Measurements from ENCODE around the gene NSFL1C.
"Not testable (repeated sequence)": the region's sequence is repeated elsewhere in the genome, so short reads cannot be mapped to it uniquely, and the experiment has no call there.

The NSFL1C gene

GRCh38 chr20:1422753-1423152, 43.9 kb downstream of the NSFL1C start:
- DNase-seq, result no peak

- DNase-seq, result no peak
These were observed 46.6 kb downstream of the NSFL1C start for GRCh38 chr20:1420066-1420465.

- no peak for DNase-seq
These were observed 48.3 kb downstream of the NSFL1C start for GRCh38 chr20:1418350-1418749.

- DNase-seq, result no peak
These were observed 48.9 kb downstream of the NSFL1C start for GRCh38 chr20:1417790-1418189.

- DNase-seq, result no peak
These were observed 49.4 kb downstream of the NSFL1C start for GRCh38 chr20:1417273-1417672.

GRCh38 chr20:1415667-1416468, 50.8 kb downstream of the NSFL1C start:
- peak; percentile 94 for DNase-seq

- no peak for DNase-seq
These were observed 51.7 kb downstream of the NSFL1C start for GRCh38 chr20:1414982-1415381.

- DNase-seq, result no peak
These were observed 60.8 kb downstream of the NSFL1C start for GRCh38 chr20:1405801-1406200.

GRCh38 chr20:1403624-1404023, 63.0 kb downstream of the NSFL1C start:
- DNase-seq, result no peak

GRCh38 chr20:1402149-1402548, 64.5 kb downstream of the NSFL1C start:
- DNase-seq, result no peak

GRCh38 chr20:1401451-1401907, 65.2 kb downstream of the NSFL1C start:
- no peak for DNase-seq

- peak; percentile 73 for DNase-seq
These were observed 66.8 kb downstream of the NSFL1C start for GRCh38 chr20:1399678-1400366.

- not testable (repeated sequence) for DNase-seq
These were observed 68.5 kb downstream of the NSFL1C start for GRCh38 chr20:1398185-1398584.

- DNase-seq, result no peak
These were observed 68.9 kb downstream of the NSFL1C start for GRCh38 chr20:1397710-1398109.

- no peak for DNase-seq
These were observed 69.9 kb downstream of the NSFL1C start for GRCh38 chr20:1396702-1397101.

- no peak for DNase-seq
These were observed 70.4 kb downstream of the NSFL1C start for GRCh38 chr20:1396264-1396663.

GRCh38 chr20:1394686-1395085, 72.0 kb downstream of the NSFL1C start:
- DNase-seq, result no peak

GRCh38 chr20:1393507-1393882, 73.2 kb downstream of the NSFL1C start:
- DNase-seq, result no peak

GRCh38 chr20:1392693-1393506, 73.7 kb downstream of the NSFL1C start, which contains the start of gene FKBP1A:
TSS of gene FKBP1A (minus strand) at chr20:1393054. CDS start at chr20:1392998, 56 bp downstream.
- DNase-seq, result peak; percentile 97

GRCh38 chr20:1392443-1392692, 74.3 kb downstream of the NSFL1C start:
- DNase-seq, result peak; percentile 64

All from DMS53 (cell line).